ENCODE measurements around the gene TGFA. TPM values are rescaled to one million over a fixed set of nuclear protein-coding genes. Genes with fewer than 3 reads are reported as not detected.

TGFA gene
- total RNA-seq, 2 experiments from 2014 or later: 0.25 to 0.38 TPM

GRCh38 chr2:70523996-70524965 is 29.3 kb downstream of the TGFA start:
- ATAC-seq (peak; percentile 83), DNase-seq (peak; percentile 63)
- H3K27ac Mint-ChIP-seq: peak overlapping the region; percentile 63
- no peak overlapping the region for H3K4me3 Mint-ChIP-seq
- H3K36me3 Mint-ChIP-seq (ENCODE audit: low read depth): no peaks in the 10 kb centered on the region
- no peaks in the 10 kb centered on the region for H3K9me3 Mint-ChIP-seq
- intact Hi-C loops (cut with micrococcal nuclease): no loop called here
- no peaks in the 10 kb centered on the region for H3K27me3 Mint-ChIP-seq
- POLR2A ChIA-PET: no interaction called here
- peaks cover 23% of the 10 kb centered on the region for H3K4me1 Mint-ChIP-seq (ENCODE audit: low read depth)
- CTCF ChIA-PET: interaction anchor here (1.1 kb wide), 1 partner anchor 220 kb away, joined by 3 read pairs; no protein-coding TSS in a partner anchor
- TF ChIP-seq, protein P1, sequence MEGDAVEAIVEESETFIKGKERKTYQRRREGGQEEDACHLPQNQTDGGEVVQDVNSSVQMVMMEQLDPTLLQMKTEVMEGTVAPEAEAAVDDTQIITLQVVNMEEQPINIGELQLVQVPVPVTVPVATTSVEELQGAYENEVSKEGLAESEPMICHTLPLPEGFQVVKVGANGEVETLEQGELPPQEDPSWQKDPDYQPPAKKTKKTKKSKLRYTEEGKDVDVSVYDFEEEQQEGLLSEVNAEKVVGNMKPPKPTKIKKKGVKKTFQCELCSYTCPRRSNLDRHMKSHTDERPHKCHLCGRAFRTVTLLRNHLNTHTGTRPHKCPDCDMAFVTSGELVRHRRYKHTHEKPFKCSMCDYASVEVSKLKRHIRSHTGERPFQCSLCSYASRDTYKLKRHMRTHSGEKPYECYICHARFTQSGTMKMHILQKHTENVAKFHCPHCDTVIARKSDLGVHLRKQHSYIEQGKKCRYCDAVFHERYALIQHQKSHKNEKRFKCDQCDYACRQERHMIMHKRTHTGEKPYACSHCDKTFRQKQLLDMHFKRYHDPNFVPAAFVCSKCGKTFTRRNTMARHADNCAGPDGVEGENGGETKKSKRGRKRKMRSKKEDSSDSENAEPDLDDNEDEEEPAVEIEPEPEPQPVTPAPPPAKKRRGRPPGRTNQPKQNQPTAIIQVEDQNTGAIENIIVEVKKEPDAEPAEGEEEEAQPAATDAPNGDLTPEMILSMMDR (IDR thresholded peaks at IDR 0.05): no peak

DNA sequence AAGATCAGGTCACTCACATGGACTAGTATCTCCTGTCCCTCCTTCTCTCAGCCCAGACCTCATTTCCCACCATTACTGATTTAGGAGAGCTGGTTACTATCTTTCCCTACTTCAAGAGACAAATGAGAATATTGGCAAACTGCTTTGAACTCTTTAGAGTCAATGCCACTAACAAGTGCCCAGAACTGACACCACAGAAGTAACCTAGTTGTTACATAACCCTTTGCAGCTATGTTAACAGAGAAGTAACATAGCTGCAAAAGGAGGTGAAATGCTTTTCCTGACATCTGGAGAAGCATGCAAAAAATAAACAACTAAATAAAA is 30.0 kb downstream of the TGFA start:
- CTCF ChIA-PET: no interaction called here
- intact Hi-C loops (cut with micrococcal nuclease): no loop called here

DNA sequence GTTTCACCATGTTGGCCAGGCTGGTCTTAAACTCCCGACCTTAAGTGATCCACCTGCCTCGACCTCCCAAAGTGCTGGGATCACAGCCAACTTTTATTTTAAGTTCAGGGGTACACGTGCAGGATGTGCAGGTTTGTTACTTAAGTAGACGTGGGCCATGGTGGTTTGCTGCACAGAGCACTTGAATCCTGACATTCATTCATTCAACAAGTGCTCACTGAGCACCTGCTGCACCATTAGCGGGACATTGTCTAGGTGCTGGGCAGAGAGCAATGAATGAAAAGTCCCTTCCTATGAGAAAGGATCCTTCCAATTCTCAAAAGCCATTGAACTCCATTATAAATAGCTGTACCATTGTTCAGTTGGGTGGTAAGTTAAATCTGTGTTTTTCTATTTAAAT is 31.0 kb downstream of the TGFA start:
- intact Hi-C loops (cut with micrococcal nuclease): no loop called here
- H3K9me3 Mint-ChIP-seq: no peaks in the 10 kb centered on the region
- ChIA-PET POLR2A (no interaction called here), CTCF (no interaction called here)
- H3K27me3 Mint-ChIP-seq: no peaks in the 10 kb centered on the region
- H3K36me3 Mint-ChIP-seq (ENCODE audit: low read depth): no peaks in the 10 kb centered on the region
- H3K4me1 Mint-ChIP-seq (ENCODE audit: low read depth): peaks cover 23% of the 10 kb centered on the region
- H3K4me3 Mint-ChIP-seq: no peak overlapping the region
- TF ChIP-seq, protein P1 (IDR thresholded peaks at IDR 0.05): no peak
- no peak overlapping the region for H3K27ac Mint-ChIP-seq
- no peak for DNase-seq
- no peak for ATAC-seq

More for the DNA sequence above, 30.0 kb downstream of the TGFA start:
- peak overlapping the region; percentile 63 for H3K27ac Mint-ChIP-seq
- TF ChIP-seq, protein P1 (IDR thresholded peaks at IDR 0.05): no peak
- peaks cover 23% of the 10 kb centered on the region for H3K4me1 Mint-ChIP-seq (ENCODE audit: low read depth)
- DNase-seq (no peak), ATAC-seq (peak; percentile 11)
- POLR2A ChIA-PET: no interaction called here
- H3K4me3 Mint-ChIP-seq: no peak overlapping the region
- no peaks in the 10 kb centered on the region for H3K36me3 Mint-ChIP-seq (ENCODE audit: low read depth)
- H3K27me3 Mint-ChIP-seq: no peaks in the 10 kb centered on the region
- no peaks in the 10 kb centered on the region for H3K9me3 Mint-ChIP-seq

GRCh38 chr2:70520825-70521224 is 32.8 kb downstream of the TGFA start:
- DNase-seq: no peak
- intact Hi-C loops (cut with micrococcal nuclease): no loop called here
- H3K27me3 Mint-ChIP-seq: no peaks in the 10 kb centered on the region
- H3K4me1 Mint-ChIP-seq (ENCODE audit: low read depth): peaks cover 28% of the 10 kb centered on the region
- H3K27ac Mint-ChIP-seq: no peak overlapping the region
- TF ChIP-seq, protein P1 (IDR thresholded peaks at IDR 0.05): no peak
- H3K4me3 Mint-ChIP-seq: no peak overlapping the region
- POLR2A ChIA-PET: no interaction called here
- CTCF ChIA-PET: interaction anchor here (1.5 kb wide), 1 partner anchor 45 kb away, joined by 3 read pairs; no protein-coding TSS in a partner anchor
- ATAC-seq: no peak
- H3K36me3 Mint-ChIP-seq (ENCODE audit: low read depth): no peaks in the 10 kb centered on the region
- no peaks in the 10 kb centered on the region for H3K9me3 Mint-ChIP-seq

DNA sequence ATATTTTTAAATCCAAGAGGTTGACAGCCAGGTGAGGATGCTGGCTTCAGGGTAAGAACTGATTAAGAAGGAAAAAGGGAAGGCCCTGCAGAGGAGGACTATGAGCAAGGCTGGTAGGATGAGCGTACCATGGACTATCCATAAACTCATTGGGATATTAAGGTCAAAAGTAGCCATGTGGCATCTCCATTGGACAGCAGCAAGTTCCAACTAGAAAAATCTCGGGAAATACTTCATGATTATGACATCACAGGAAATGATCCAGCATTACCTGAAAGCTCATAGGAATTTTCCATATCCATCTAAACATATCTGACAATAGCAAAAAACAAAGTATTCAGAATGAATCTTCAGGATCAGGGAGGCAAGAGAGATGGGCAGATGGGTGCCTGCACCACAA is 34.2 kb downstream of the TGFA start:
- TF ChIP-seq, protein P1 (IDR thresholded peaks at IDR 0.05): no peak
- no peak overlapping the region for H3K27ac Mint-ChIP-seq
- intact Hi-C loops (cut with micrococcal nuclease): no loop called here
- POLR2A ChIA-PET: no interaction called here
- no peak for DNase-seq
- H3K36me3 Mint-ChIP-seq (ENCODE audit: low read depth): no peaks in the 10 kb centered on the region
- no peaks in the 10 kb centered on the region for H3K9me3 Mint-ChIP-seq
- no peak for ATAC-seq
- CTCF ChIA-PET: interaction anchor here (1.3 kb wide), 1 partner anchor 11 kb away, joined by 3 read pairs; no protein-coding TSS in a partner anchor
- H3K4me3 Mint-ChIP-seq: no peak overlapping the region
- peaks cover 20% of the 10 kb centered on the region for H3K4me1 Mint-ChIP-seq (ENCODE audit: low read depth)
- H3K27me3 Mint-ChIP-seq: no peaks in the 10 kb centered on the region
